Neural cell (in vitro differentiated cells): Measurements from ENCODE around the gene ARAP2.

Experiments
- CTCF ChIP-seq: fragments of 450-650 bp; IDR thresholded peaks from 2 replicates; pipeline ENCODE4 v1.5.1; 2014; ENCODE audit warnings: antibody characterized with exemption, mild to moderate bottlenecking, moderate library complexity; ENCODE audit not compliant: poor library complexity, severe bottlenecking
- EP300 ChIP-seq: fragments of 450-650 bp; conservative IDR thresholded peaks from 2 replicates; pipeline ENCODE4 v1.6.1; 2014; ENCODE audit warnings: antibody characterized with exemption, mild to moderate bottlenecking, moderate library complexity; ENCODE audit not compliant: poor library complexity, severe bottlenecking
- EZH2 ChIP-seq: fragments of 200-600, 300-800 bp; shearing (Covaris generic), sonication (generic); IDR thresholded peaks from 2 replicates; pipeline ENCODE4 v1.6.1; 2014; ENCODE audit warnings: antibody characterized with exemption, low read length, borderline replicate concordance, mild to moderate bottlenecking; ENCODE audit not compliant: insufficient read depth, poor library complexity, severe bottlenecking
- POLR2AphosphoS5 ChIP-seq: IDR thresholded peaks from 2 replicates; pipeline ENCODE4 v1.6.1; 2012
- RAD21 ChIP-seq: fragments of 450-650 bp; conservative IDR thresholded peaks from 2 replicates; pipeline ENCODE4 v1.6.1; 2014; ENCODE audit warnings: antibody characterized with exemption, mild to moderate bottlenecking, moderate library complexity
- REST ChIP-seq: IDR thresholded peaks from 2 replicates; pipeline ENCODE4 v1.6.1; 2012; ENCODE audit warnings: borderline replicate concordance
- SMC3 ChIP-seq: fragments of 450-650 bp; conservative IDR thresholded peaks from 2 replicates; pipeline ENCODE4 v1.6.1; 2014; ENCODE audit warnings: antibody characterized with exemption, mild to moderate bottlenecking, moderate library complexity; ENCODE audit not compliant: poor library complexity
- TAF1 ChIP-seq: IDR thresholded peaks from 2 replicates; pipeline ENCODE4 v1.6.1; 2012; ENCODE audit warnings: low read depth

- no peak for TF ChIP-seq CTCF
- no peak for TF ChIP-seq RAD21
- no peak for TF ChIP-seq EZH2
- no peak for TF ChIP-seq REST
- no peak for TF ChIP-seq EP300
- no peak for TF ChIP-seq POLR2AphosphoS5
- TF ChIP-seq TAF1: no peak
- no peak for TF ChIP-seq SMC3
Measured at GRCh38 chr4:36206603-36207311, 37.6 kb downstream of the ARAP2 start.
